GM12864 (cell line): Measurements from ENCODE around the gene ATG5.

ENCODE experiments used
- DNase-seq: peaks from one replicate; pipeline ENCODE4 v3.0.0-alpha.2; 2011; ENCODE audit warnings: low read depth
- H3K4me3 ChIP-seq: 2 replicates; pipeline ENCODE4 v1.5.1; 2011; ENCODE audit warnings: mild to moderate bottlenecking, low read depth, low read length, control low read depth
- CTCF ChIP-seq: IDR thresholded peaks from 2 replicates; pipeline ENCODE4 v1.5.1; 2011; ENCODE audit warnings: low read depth, mild to moderate bottlenecking, moderate library complexity, low read length, control low read depth, inconsistent platforms; ENCODE audit errors: missing control alignments

ATG5 gene

DNA sequence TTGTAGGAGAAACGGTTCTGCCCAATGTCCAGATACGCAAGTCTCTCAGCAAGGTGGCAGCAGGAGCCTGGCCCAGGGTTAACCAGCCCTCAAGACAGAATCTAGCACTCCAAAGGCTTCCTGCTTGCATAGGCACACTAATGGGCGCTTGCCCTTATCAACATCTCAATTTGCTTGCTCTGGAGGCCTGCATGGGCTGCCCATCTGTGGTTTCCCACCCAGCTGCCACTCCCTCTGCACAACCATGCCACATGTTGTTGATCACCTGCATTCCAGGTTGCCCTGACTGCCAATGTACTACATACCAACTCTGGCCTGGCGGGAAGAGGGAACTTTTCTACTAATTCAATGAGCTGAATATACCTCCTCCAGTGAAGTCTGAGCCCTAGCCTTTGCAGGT is 74.6 kb downstream of the ATG5 start:
- TF ChIP-seq CTCF = no peak
- no peak overlapping the region for H3K4me3 ChIP-seq
- no peak for DNase-seq

DNA sequence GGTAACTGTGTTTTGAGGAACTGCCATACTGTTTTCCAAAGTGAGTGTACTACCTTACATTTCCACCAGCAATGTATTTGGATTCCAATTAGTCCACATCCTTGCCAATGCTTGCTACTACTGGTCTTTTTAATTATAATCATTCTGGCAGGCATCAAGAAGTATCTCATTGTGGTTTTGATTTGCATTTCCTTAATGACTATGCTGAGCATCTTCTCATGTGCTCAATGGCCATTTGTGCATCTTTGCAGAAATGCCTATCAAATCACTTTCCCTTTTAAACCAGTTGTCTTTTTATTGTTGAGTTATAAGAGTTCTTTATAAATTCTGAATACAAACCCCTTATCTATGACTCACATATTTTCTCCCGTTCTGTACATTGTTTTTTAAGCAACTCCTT is 75.9 kb downstream of the ATG5 start:
- TF ChIP-seq CTCF = no peak
- no peak overlapping the region for H3K4me3 ChIP-seq
- no peak for DNase-seq

GRCh38 chr6:106247733-106248132 is 77.8 kb downstream of the ATG5 start:
- TF ChIP-seq CTCF = no peak
- H3K4me3 ChIP-seq = no peak overlapping the region; the same call in 1 of the 2 replicates
- DNase-seq = no peak

DNA sequence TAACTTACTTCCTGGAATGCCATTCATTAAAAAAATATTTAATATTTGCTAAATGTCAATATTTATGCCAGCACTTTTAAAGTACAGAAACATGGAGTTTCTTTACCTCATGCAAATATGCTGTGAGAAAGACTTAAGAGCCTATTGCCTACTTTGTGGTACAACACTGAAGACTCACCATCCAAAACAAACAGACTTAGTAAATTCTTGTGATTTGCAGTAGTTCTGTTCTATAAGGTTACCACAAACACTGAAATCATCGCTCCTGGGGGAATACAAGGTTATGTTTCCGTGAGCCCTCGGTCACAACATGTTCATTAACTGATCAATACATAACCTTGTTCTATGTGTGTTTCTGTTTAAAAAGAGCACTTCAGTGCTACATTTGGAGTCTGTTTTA is 78.3 kb downstream of the ATG5 start:
- DNase-seq = no peak
- TF ChIP-seq CTCF = no peak
- H3K4me3 ChIP-seq = no peak overlapping the region; the same call in 1 of the 2 replicates

DNA sequence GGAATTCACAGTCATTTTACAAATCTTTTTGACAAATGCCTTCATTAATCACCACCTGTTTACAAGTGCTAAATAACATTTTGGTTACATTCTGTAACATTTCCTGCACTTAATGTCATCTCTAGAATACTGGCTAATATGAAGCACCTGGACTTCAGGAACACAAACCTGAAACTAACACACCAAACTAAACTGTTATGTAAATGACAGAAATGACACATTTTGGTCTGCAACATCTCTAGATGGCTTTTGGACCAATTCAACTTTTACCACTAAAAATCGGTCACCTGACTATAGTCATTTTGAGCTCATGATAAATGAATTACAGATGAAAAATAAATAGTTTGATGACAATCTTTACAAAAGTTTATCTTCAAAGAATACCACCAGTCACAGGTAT is 80.6 kb downstream of the ATG5 start:
- peak; percentile 49 for DNase-seq
- TF ChIP-seq CTCF = no peak

DNA sequence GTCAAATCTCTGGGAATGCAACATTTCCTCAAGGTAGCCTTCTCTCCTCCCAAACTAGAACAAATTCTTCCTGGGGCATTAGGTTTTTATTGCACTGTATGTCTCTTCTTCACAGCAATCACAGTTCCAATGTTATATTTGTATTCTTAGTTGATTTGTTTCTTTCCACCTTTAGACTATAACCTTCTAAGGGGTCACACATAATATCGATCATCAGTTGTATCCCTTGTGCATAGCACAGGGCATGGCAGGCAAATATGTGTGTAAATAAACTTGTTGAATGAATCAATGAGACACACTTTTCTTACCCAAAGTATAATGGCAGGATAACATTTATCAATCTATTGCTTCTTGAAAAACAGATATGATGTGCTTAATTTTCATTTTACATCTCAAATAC is 81.0 kb downstream of the ATG5 start:
- no peak overlapping the region for H3K4me3 ChIP-seq
- no peak for TF ChIP-seq CTCF
- DNase-seq = no peak

More for the DNA sequence above, 80.6 kb downstream of the ATG5 start:
- no peak overlapping the region for H3K4me3 ChIP-seq

GRCh38 chr6:106243261-106243660 is 82.3 kb downstream of the ATG5 start:
- DNase-seq = no peak
- no peak for TF ChIP-seq CTCF
- no peak overlapping the region for H3K4me3 ChIP-seq
